Mucosa of gallbladder (tissue), 1 donor: ENCODE measurements around the gene AOPEP. TPM values are rescaled to one million over a fixed set of nuclear protein-coding genes. Genes with fewer than 3 reads are reported as not detected.

Experiments
- DNase-seq: peaks from one replicate; pipeline ENCODE4 v3.0.0-alpha.2; 2020; ENCODE audit warnings: low spot score
- total RNA-seq: library from RNA; stranded (reverse); gene quantifications from one replicate; pipeline ENCODE4 v1.2.1, GENCODE V29; 2021
- donor health status: DM: no; HTN: no; CAD: no.

AOPEP gene
- total RNA-seq, 1 donor from 2014 or later: 105 TPM

- DNase-seq: no peak
Observed at GRCh38 chr9:94791435-94791834, 64.9 kb downstream of the AOPEP start.

DNA sequence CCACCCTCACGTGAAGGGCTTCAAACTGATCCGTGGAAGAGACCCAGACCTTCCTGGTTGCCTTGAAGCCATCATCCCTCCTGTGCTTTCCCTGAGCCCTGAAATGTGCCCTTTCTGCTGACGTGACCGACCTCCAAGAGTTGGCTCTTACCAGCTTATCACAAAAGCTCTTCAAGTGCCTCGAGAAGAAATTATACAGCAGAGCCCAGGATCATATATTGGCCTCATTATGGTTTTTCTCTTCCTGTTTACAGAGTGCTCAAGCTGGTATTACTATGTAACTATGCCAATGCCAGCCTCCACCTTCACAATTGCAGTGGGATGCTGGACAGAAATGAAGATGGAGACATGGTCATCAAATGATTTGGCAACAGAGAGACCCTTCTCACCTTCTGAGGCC lies 66.0 kb downstream of the AOPEP start:
- no peak for DNase-seq

GRCh38 chr9:94794476-94795167 lies 68.1 kb downstream of the AOPEP start:
- DNase-seq: no peak

DNA sequence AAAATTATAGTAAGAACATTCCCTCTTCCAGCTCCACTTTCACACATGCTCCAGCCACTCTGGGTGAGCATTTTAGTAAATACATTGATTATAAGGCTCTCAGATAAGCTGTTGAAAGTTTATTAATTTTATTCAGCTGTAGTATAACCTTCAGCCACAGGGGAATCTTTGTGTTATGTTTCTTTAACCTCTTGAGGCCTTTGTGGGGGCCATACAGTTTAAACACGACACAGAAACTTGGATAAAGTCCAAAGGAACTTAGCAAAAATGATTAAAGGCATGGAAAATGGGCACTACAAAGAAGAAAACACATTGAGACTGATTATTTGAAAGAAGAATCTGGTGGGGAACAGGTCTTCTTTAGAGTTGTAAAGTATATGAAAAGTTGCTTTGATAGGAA lies 70.2 kb downstream of the AOPEP start:
- DNase-seq: no peak

GRCh38 chr9:94798201-94798600 lies 71.7 kb downstream of the AOPEP start:
- DNase-seq: no peak

- DNase-seq: no peak
Observed at GRCh38 chr9:94798708-94799107, 72.2 kb downstream of the AOPEP start.

GRCh38 chr9:94799578-94800264 lies 73.2 kb downstream of the AOPEP start:
- DNase-seq: no peak

- no peak for DNase-seq
Observed at GRCh38 chr9:94800424-94801117, 74.1 kb downstream of the AOPEP start.

DNA sequence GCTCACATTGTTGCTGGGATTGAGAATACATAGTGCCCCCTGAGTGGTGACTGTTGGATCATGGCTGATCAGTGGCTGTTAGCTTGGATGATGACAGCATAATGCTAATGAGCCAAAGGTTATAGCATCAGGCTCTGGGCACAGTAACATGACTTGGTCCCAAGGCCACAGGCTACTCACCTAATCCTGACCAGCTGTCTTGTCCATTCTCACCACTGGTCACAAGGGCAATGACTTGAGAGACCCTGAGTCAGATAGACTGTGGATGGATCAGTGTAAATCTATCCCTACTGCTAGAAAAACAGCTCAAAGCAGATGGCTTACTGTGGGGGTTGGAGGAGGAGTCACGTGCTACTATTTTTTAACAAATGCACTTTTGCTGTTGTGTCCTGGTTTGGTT lies 74.7 kb downstream of the AOPEP start:
- no peak for DNase-seq

DNA sequence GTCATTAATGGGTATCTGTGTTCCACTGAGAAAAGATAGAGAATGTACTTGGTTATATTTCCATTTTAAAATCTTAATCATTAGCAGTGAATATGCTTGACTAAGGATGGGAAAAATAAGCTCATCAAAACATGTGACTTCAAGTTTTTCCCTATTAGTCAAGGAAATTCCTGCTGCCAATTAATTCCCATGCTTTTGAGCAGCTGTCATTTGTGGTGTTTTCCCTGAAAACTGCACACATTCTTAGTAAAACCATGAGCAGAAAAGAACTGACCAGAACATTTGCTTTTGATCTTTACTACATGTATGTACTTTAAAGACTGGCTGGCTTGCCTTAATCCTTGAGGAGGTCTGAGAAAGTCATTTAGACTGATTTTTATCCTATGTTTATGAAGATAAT lies 75.2 kb downstream of the AOPEP start:
- no peak for DNase-seq

- DNase-seq: no peak
Observed at GRCh38 chr9:94802251-94802650, 75.8 kb downstream of the AOPEP start.

DNA sequence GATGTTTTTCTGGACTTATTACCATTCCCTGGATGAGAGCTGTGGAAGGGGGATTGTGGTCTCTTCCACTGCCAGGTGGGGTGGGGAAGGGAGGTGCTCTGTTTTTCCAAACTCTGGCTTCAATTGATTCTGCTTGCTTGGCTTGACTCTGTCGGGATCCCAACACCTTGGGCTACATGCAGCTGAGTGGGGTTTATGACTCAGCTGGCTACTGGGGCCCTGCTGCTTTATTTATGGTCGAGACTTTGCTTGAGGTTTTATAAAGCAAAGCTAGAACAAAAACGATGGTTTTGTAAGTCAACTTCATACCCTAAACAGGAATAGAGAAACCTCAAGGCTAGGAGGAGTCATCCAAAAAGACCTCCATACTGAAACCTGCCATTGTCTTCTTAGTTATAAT lies 76.3 kb downstream of the AOPEP start:
- no peak for DNase-seq

GRCh38 chr9:94804316-94804715 lies 77.8 kb downstream of the AOPEP start:
- DNase-seq: no peak

DNA sequence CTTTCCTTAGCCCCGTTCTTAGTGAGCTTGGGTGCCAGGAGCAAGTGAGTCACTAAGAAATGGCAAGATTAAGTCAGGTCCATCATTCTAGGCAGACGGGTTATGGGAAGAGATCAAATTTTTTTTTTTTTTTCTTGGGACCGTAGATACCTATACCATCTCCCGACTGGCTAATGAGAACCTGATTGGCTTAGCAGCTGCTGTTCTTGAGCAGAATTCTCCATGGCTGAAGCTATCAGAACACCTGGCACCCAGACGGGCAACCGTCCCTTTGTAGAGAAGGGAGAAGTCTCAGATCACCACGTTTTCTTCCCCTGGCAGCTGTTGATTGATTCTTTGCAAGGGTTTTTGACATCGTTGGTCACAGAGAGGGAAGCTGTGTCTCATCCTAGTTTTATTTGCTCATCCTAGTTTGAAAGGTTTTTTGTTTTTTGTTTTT lies 78.6 kb downstream of the AOPEP start:
- no peak for DNase-seq

DNA sequence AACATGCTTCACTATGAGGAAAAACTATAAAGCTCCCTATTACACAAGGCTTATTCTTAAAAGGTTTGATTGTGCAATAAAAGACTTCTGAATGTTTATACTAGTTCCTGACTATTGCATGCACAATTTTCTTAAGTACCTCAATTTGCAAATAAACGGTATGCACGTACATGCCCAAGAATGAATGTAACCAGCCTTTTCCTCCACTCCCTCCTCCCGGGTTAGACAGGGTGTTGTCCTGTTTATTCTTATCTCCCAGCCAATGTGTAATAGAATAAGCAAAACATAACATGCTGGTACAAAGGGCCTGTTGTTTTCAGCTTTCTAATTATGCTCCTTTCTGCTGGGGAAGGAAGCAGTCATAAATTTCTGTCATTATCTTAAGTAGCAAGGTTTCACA lies 79.1 kb downstream of the AOPEP start:
- DNase-seq: peak; percentile 43

GRCh38 chr9:94806307-94806893 lies 79.9 kb downstream of the AOPEP start:
- no peak for DNase-seq

GRCh38 chr9:94807556-94807955 lies 81.1 kb downstream of the AOPEP start:
- no peak for DNase-seq

GRCh38 chr9:94808926-94809700 lies 82.6 kb downstream of the AOPEP start:
- no peak for DNase-seq

- no peak for DNase-seq
Observed at GRCh38 chr9:94809778-94810177, 83.3 kb downstream of the AOPEP start.

GRCh38 chr9:94811074-94811473 lies 84.6 kb downstream of the AOPEP start:
- DNase-seq: no peak

GRCh38 chr9:94812343-94812742 lies 85.8 kb downstream of the AOPEP start:
- DNase-seq: no peak

GRCh38 chr9:94813379-94813778 lies 86.9 kb downstream of the AOPEP start:
- DNase-seq: no peak
